Stimulated activated CD4-positive, alpha-beta T cell treated with anti-CD3 and anti-CD28 coated beads, TNF-alpha, amount 100 ng/mL, for 48 hours (primary cell): ENCODE measurements around the gene SLC25A53.
"Not testable (repeated sequence)": the region's sequence is repeated elsewhere in the genome, so short reads cannot be mapped to it uniquely, and the experiment has no call there.

Experiments
- DNase-seq, 3 donors: peaks; one replicate each; pipeline ENCODE4 v3.0.0-alpha.2; 2020; ENCODE audit warnings: low read depth in 3 of 3

Gene SLC25A53

GRCh38 chrX:104075778-104076445 is 80.9 kb downstream of the SLC25A53 start, which contains the start of gene TMSB15C:
Gene TMSB15C (minus strand): TSS chrX:104076236.
- DNase-seq: not testable (repeated sequence)

DNA sequence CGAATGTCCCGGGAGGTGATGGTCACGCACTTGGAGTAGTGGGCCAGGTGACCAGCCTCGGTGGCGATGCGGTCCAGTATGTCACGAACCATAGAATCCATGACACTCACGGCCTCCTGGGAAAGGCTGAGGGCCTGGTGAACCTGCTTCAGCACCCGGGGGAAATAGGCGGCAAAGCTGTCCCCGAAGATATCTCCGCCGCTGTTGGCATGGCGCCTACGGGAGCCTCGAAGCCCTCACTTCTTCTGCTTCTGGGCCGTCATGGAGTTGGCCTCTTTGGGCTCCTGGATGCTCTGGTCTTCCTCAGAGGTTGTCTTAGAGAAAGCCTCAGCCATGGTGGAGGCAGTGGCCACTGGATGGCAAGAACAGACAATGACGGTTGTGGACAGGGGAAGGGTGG is 94.2 kb downstream of the SLC25A53 start:
- not testable (repeated sequence) for DNase-seq

DNA sequence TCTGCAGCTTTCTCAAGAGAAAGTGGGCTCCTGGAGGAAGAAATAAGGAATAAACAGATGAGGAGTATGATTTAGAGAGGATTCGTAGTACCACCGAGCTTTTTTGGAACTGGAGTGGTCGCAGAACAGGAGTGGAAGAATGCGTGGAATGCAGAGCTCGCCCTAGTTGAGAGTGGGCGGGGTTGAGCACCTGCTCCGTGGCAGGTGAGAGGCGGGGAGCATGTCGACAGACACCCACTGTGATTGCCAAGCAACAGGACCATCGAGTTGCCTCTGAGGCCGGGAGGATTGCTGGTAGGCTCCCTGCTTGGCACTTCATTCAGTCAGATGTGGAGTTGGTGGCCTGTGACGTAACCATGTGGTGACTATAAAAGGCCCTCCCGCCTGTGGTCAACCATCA is 101.9 kb downstream of the SLC25A53 start:
- not testable (repeated sequence) for DNase-seq
